GM18868 (cell line): ENCODE results near the gene RASD1.

ENCODE experiments used
- ATAC-seq: cut with Tn5 transposase; IDR thresholded peaks from one replicate; pipeline ENCODE4 v1.9.1; 2021; ENCODE audit warnings: mild to moderate bottlenecking, moderate library complexity; ENCODE audit not compliant: unreplicated experiment

The RASD1 gene

DNA sequence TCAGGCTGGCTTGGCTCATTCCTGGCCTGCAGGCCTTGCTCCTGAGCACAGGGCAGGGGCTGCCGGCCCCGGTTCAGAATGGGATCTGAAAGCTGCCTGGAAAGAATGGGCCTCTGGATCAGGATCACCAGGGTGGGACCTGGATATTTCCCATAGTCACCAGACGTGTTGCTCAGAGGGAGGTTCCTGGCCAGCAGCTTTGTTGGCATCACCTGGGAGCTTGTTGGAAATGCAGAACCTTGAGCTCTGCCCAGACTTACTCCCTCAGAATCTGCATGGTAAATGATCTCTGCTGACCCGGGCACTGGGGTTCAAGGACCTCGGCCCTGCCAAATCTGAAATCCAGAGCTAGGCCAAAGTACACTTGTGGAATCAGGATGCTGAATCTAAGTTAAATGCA lies 48.9 kb downstream of the RASD1 start:
- no peak for ATAC-seq

DNA sequence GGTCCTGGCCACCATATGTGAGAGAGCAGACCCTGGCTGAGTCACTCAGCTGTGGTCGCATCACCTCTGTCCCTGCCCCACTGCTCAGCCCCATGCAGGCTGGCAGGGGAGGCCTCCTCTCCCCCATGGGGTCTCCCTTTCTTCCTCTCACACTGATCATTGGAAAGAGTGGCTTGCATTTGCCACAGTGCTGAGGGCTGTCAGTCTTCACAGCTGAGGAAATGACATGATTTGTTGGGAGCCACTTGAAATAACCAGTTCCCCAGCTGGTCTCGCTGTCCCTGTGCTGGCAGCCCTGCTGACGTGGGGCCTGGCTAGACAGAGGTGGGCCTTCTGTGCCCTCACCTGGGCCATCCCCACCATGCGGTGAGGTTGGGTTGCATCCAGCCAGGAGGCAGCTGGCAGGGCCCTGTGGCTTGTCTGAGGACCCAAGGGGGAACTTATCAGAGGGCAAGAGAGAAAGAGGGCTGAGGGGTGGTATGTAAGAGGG lies 49.5 kb downstream of the RASD1 start:
- no peak for ATAC-seq

DNA sequence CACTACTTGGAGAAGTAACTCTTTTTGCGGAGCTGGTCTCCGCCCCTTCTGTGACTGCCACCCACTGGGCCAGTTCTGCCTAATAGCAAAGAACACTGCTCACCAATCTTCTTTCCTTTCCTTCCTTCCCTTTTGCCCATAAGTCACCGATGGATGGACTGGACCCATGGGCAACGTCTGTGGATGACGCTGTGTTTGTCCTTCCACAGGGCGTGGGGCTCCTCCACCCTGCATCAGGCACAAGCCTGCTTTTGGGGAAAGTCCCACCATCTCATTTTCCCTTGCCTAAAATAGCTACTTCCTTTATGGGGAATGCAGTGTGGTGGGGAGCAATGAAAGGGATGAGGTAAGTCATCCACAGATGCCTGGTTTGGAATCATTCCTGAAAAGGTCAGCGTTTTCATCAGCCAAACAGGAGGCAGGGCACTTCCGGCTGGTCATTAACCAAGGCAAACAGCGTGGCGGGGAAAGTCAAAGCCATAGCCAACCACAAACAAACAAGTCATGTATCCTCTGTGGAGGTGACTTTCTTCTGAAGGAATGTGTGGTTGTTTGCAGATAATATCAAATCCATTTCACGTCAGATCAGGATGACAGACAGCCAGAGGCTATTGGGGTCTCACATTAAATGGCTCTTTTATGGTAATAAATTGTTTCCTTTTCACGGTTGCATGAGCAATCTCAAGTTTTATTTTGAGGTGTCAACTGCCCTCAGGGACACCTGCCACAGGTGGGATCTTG lies 50.1 kb downstream of the RASD1 start:
- ATAC-seq, result no peak

DNA sequence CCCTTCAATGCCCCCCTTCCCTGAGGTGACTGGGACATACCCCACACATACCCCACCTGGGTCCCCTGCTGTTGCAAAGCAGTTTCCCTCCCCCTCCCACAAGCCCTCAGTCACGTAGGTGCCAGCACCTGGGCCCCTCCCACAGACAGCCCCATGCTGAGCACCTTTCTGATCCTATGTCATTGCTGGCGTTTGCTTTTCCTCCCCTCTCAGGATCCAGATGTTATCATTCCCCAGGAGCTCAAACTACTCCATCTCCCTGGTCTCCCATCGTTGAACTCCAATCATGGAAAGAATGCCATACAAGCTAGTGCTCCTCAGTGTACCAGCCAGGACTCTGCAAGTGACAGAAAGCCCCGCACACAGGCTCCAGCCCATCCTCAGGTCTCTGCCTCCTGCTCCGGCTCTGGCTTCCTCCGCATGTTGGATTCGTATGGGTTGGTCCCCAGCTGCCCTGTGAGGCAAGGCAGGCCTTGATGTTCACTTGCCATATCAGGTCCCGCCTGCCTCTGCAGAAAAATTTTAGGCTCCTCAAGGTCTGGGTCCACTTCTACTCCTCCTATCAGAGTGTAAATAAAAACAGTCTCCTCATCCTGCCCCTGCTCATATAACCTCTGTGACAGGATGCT lies 50.8 kb downstream of the RASD1 start:
- ATAC-seq, result no peak
